ENCODE results near the gene SPINK4. TPM values are rescaled to one million over a fixed set of nuclear protein-coding genes. Genes with fewer than 3 reads are reported as not detected.
A peak's percentile ranks its signal among the peaks of the same experiment; 100 is the strongest.

Gene SPINK4
- total and polyA plus RNA-seq, 5 experiments from 2014 or later: not detected

DNA sequence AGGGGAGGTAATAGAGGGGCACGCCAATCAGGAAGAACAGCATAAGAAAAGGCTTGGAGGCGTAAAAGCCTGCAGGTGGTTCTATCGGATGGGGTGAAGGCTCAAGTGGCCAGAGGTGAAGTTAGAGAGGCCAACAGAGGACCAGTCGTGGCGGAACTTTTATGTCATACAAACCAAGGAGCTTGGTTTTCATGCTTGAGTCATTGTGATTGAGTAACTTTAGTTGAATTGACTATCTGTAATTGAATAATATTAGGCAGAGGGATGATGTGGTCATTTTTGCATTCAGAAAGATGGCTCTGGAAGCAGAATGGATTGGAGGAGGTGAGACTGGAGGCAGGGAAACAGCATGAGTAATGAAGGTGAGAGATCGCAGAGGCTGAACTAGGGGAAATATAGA is 7.2 kb upstream of the SPINK4 start:
- DNase-seq (no peak), ATAC-seq (no peak)
- peaks cover 3 to 10% (median 7%) of the 10 kb centered on the region in 5 donors for H3K27me3 Mint-ChIP-seq
- H3K27ac Mint-ChIP-seq: peak overlapping the region in 1 of 10 donors; percentile 53
- no peaks in the 10 kb centered on the region for H3K9me3 Mint-ChIP-seq
- POLR2A ChIA-PET: interaction anchor here (0.6 kb wide), 1 partner anchor 31 kb away, joined by 3 read pairs; no protein-coding TSS in a partner anchor
- H3K4me1 Mint-ChIP-seq: peaks cover 0 to 6% (median 0%) of the 10 kb centered on the region in 4 donors
- no peaks in the 10 kb centered on the region for H3K36me3 Mint-ChIP-seq
- H3K4me3 Mint-ChIP-seq: no peak overlapping the region

DNA sequence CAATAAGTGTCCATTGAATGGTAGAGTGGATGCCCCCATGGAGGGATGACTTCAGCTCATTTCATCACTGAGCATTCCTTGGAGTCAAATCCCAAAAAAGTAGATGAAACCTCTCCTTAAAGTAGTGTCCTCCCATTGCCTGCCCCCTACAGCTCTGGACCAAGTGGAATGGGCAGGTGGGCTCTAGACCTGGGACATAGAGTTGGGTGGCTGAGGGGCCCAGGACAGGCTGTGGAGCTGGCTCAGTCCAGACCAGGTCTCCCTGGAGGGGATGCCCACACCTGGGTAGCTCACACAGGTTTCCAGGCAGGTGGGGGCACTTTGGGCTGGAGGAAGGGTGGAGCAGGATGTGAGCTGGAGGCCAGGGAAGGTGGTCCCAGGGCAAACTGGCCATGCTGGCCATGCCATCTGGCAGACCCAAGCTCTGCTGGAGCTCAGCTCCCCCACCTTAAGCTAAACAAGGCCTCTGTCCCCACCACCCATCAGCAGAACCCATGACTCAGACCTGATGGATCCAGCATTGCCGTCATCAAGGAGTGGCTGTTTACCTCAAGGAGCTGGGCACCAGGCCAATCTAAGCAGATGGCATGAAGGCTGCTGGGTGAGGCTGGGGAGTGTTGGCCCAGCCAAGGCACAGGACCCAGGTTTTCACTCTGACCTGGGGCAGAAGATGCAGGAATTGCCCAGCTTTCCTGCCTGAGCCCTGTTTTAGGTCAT is 6.2 kb upstream of the SPINK4 start:
- peaks cover 3 to 10% (median 7%) of the 10 kb centered on the region in 5 donors for H3K27me3 Mint-ChIP-seq
- POLR2A ChIA-PET: interaction anchor here (0.6 kb wide), 1 partner anchor 32 kb away, joined by 3 read pairs; no protein-coding TSS in a partner anchor
- H3K4me1 Mint-ChIP-seq: peaks cover 0 to 6% (median 0%) of the 10 kb centered on the region in 4 donors
- ATAC-seq: peak in 1 of 2 donors; percentile 29
- DNase-seq: no peak
- no peak overlapping the region for H3K27ac Mint-ChIP-seq
- no peaks in the 10 kb centered on the region for H3K36me3 Mint-ChIP-seq
- H3K9me3 Mint-ChIP-seq: no peaks in the 10 kb centered on the region
- H3K4me3 Mint-ChIP-seq: no peak overlapping the region

DNA sequence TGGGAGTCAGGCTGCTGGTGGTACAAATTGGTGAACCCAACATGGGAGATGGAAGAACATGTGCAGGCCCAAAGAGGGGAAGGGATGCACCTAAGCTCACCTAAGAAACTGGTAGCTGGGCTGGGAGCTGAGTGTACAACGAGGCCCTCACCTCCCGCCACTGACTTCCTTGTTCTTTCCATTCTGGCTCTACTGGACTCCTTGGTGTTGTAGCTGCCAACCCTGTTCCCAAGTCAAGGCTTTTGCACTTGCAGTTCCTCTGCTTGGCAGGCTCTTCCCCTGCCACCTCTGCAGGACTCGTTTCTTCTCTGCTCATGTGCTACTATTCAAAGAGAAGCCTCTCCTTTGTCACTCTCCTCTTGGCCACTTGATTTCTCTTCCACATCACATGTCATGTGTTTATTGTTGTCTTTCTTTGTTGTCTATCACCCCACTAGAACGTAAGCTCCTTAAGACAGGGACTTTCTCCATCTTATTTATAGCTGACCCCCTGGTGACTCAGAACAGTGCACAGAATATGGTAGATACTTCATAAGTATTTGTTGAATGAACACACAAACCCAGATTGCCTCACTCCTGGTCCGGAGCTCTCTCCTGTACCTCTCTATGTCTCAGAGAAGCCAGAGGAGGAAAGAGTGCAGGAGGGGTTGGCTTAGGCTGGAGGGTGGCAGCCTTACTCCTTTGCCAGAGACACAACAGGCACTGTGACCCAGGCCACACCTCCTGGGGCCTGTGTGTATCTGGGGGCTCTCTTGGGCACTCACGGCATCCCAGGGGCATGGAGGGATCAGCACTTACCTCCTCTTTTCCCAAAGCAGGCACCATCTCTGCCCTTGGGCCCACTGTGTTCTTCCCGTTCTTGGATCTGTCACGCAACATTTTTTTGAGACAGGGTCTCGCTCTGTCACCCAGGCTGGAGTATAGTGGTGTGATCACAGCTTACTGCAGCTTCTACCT is 5.2 kb upstream of the SPINK4 start:
- no peaks in the 10 kb centered on the region for H3K9me3 Mint-ChIP-seq
- no peak overlapping the region for H3K4me3 Mint-ChIP-seq
- H3K36me3 Mint-ChIP-seq: no peaks in the 10 kb centered on the region
- POLR2A ChIA-PET: no interaction called here
- ATAC-seq: no peak
- H3K4me1 Mint-ChIP-seq: peaks cover 1 to 7% (median 2%) of the 10 kb centered on the region in 4 donors
- DNase-seq: no peak
- no peak overlapping the region for H3K27ac Mint-ChIP-seq
- peaks cover 3 to 10% (median 7%) of the 10 kb centered on the region in 5 donors for H3K27me3 Mint-ChIP-seq

- no peak overlapping the region for H3K4me3 Mint-ChIP-seq
- H3K27me3 Mint-ChIP-seq: peaks cover 4 to 17% (median 10%) of the 10 kb centered on the region in 5 donors
- POLR2A ChIA-PET: no interaction called here
- peaks cover 2 to 8% (median 5%) of the 10 kb centered on the region in 4 donors for H3K4me1 Mint-ChIP-seq
- no peak overlapping the region for H3K27ac Mint-ChIP-seq
- ATAC-seq (no peak), DNase-seq (no peak)
- H3K36me3 Mint-ChIP-seq: no peaks in the 10 kb centered on the region
- no peaks in the 10 kb centered on the region for H3K9me3 Mint-ChIP-seq
Observed at GRCh38 chr9:33236571-33236970, 3.4 kb upstream of the SPINK4 start.

GRCh38 chr9:33241298-33241697 is 1.3 kb downstream of the SPINK4 start:
- Mint-ChIP-seq H3K9me3 (no peaks in the 10 kb centered on the region), H3K27ac (no peak overlapping the region), H3K4me3 (no peak overlapping the region), H3K27me3 (peaks cover 0 to 11% (median 4%) of the 10 kb centered on the region in 5 donors), H3K36me3 (no peaks in the 10 kb centered on the region), H3K4me1 (peaks cover 2 to 6% (median 3%) of the 10 kb centered on the region in 4 donors)
- ATAC-seq (no peak), DNase-seq (no peak)
- POLR2A ChIA-PET: no interaction called here

- POLR2A ChIA-PET: no interaction called here
Observed at GRCh38 chr9:33242609-33243134, 2.7 kb downstream of the SPINK4 start.

GRCh38 chr9:33244137-33244784 is 4.3 kb downstream of the SPINK4 start:
- Mint-ChIP-seq H3K4me1 (peaks cover 2 to 6% (median 3%) of the 10 kb centered on the region in 4 donors), H3K4me3 (no peak overlapping the region), H3K27ac (peak overlapping the region in 1 of 10 donors; percentile 57), H3K27me3 (peaks cover 0 to 11% (median 4%) of the 10 kb centered on the region in 5 donors), H3K36me3 (peaks cover 0 to 9% (median 8%) of the 10 kb centered on the region in 3 donors), H3K9me3 (no peaks in the 10 kb centered on the region)
- DNase-seq: no peak
- POLR2A ChIA-PET: no interaction called here
- ATAC-seq: no peak

More at GRCh38 chr9:33242609-33243134, 2.7 kb downstream of the SPINK4 start:
- Mint-ChIP-seq H3K4me1 (peaks cover 2 to 6% (median 3%) of the 10 kb centered on the region in 4 donors), H3K9me3 (no peaks in the 10 kb centered on the region), H3K27me3 (peaks cover 0 to 11% (median 4%) of the 10 kb centered on the region in 5 donors), H3K4me3 (no peak overlapping the region), H3K27ac (no peak overlapping the region), H3K36me3 (peaks cover 0 to 5% (median 4%) of the 10 kb centered on the region in 3 donors)
- ATAC-seq (no peak), DNase-seq (no peak)

DNA sequence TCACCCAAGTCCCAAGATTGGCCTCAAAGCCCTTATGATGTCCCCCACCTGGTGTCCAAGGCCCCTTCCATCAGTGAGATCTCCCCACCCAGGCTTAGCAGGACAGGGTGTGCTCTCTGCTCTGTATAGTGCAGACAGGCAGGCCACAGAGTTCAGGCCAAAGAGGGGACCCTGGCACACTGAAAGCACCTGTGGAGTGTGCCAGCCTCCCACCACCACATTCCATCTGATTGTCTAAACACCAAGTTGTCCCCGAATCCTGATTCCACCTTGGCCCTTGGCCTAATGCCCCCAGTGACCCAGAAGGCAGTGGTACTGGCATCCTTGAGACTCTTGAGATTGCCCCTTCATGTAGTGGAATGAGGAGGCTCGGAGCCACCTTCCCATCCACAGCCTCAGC is 5.4 kb downstream of the SPINK4 start:
- Mint-ChIP-seq H3K27me3 (peaks cover 0 to 11% (median 4%) of the 10 kb centered on the region in 5 donors), H3K9me3 (no peaks in the 10 kb centered on the region), H3K27ac (peak overlapping the region in 2 of 10 donors; percentile 44 to 71), H3K4me1 (peaks cover 0 to 3% (median 0%) of the 10 kb centered on the region in 4 donors), H3K4me3 (no peak overlapping the region), H3K36me3 (peaks cover 0 to 9% (median 8%) of the 10 kb centered on the region in 3 donors)
- no peak for ATAC-seq
- POLR2A ChIA-PET: interaction anchor here (1.4 kb wide), 1 partner anchor 19 kb away, joined by 3 read pairs; the partner anchor contains the start of genes BAG1 and CHMP5
- DNase-seq: no peak

GRCh38 chr9:33246269-33246860 is 6.4 kb downstream of the SPINK4 start:
- POLR2A ChIA-PET: interaction anchor here (1.4 kb wide), 1 partner anchor 18 kb away, joined by 3 read pairs; the partner anchor contains the start of genes BAG1 and CHMP5
- Mint-ChIP-seq H3K27ac (peak overlapping the region in 1 of 10 donors; percentile 44), H3K9me3 (no peaks in the 10 kb centered on the region), H3K4me1 (peaks cover 0 to 3% (median 0%) of the 10 kb centered on the region in 4 donors), H3K4me3 (no peak overlapping the region), H3K36me3 (peaks cover 0 to 13% (median 13%) of the 10 kb centered on the region in 3 donors), H3K27me3 (peaks cover 0 to 5% (median 0%) of the 10 kb centered on the region in 5 donors)
- ATAC-seq: no peak
- DNase-seq: no peak

GRCh38 chr9:33248606-33249005 is 8.6 kb downstream of the SPINK4 start:
- POLR2A ChIA-PET: no interaction called here
- Mint-ChIP-seq H3K36me3 (peaks cover 0 to 28% (median 16%) of the 10 kb centered on the region in 3 donors), H3K27me3 (no peaks in the 10 kb centered on the region), H3K9me3 (no peaks in the 10 kb centered on the region), H3K4me3 (peak overlapping the region in 1 of 10 donors; percentile 24), H3K27ac (peak overlapping the region in 3 of 10 donors; percentile 15 to 50 (median 25)), H3K4me1 (peaks cover 0 to 5% (median 0%) of the 10 kb centered on the region in 4 donors)
- ATAC-seq: no peak
- no peak for DNase-seq

DNA sequence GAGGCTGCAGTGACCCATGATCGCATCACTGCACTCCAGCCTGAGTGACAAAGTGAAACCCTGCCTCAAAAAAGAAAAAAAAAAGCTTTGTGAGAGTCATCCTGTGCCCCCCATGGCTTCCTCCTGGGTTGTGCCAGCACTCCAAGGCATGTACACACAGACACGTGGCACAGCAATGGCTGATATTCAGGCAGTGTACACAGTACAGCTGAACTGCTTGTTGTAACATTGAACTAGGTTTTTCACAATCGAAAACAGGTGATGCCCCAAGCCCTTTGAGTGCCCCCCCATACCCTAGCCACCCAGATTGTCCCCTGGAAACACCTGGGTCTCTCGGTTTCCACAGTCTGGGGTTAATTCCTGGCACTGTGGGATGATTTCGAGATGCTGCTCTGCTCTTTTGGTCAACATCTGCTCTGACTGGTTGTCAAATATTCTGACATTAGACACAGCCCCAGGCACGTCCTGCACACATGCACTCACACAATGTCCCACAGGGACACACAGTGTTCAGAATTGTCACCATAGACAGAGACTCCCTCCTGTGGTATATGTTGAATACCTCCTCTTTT is 9.2 kb downstream of the SPINK4 start:
- Mint-ChIP-seq H3K36me3 (peaks cover 0 to 33% (median 16%) of the 10 kb centered on the region in 3 donors), H3K4me3 (no peak overlapping the region), H3K9me3 (no peaks in the 10 kb centered on the region), H3K27me3 (no peaks in the 10 kb centered on the region), H3K27ac (peak overlapping the region in 3 of 10 donors; percentile 3 to 43 (median 8)), H3K4me1 (peaks cover 0 to 5% (median 0%) of the 10 kb centered on the region in 4 donors)
- DNase-seq (no peak), ATAC-seq (no peak)
- POLR2A ChIA-PET: no interaction called here
